A673 (cell line): ENCODE data around the gene EYA4.
"Not testable (repeated sequence)": the region's sequence is repeated elsewhere in the genome, so short reads cannot be mapped to it uniquely, and the experiment has no call there.

Experiments
- EZH2 ChIP-seq: fragments of 200-600 bp; sonication (generic); IDR thresholded peaks from 2 replicates; pipeline ENCODE4 v1.6.1; 2017; ENCODE audit warnings: borderline replicate concordance, low read depth, mild to moderate bottlenecking, mixed read lengths, antibody characterized with exemption, low read length; ENCODE audit not compliant: poor library complexity, severe bottlenecking
- TF ChIP-seq, protein P1 (sequence below): fragments of 300-800, 200-600 bp; sonication (generic); conservative IDR thresholded peaks from 2 replicates; pipeline ENCODE4 v1.5.1; 2017; ENCODE audit warnings: low read depth, mild to moderate bottlenecking, antibody characterized with exemption, low read length, moderate library complexity, mixed read lengths

GRCh38 chr6:133554121-133554520 lies 313.0 kb downstream of the EYA4 start:
- TF ChIP-seq, protein P1, sequence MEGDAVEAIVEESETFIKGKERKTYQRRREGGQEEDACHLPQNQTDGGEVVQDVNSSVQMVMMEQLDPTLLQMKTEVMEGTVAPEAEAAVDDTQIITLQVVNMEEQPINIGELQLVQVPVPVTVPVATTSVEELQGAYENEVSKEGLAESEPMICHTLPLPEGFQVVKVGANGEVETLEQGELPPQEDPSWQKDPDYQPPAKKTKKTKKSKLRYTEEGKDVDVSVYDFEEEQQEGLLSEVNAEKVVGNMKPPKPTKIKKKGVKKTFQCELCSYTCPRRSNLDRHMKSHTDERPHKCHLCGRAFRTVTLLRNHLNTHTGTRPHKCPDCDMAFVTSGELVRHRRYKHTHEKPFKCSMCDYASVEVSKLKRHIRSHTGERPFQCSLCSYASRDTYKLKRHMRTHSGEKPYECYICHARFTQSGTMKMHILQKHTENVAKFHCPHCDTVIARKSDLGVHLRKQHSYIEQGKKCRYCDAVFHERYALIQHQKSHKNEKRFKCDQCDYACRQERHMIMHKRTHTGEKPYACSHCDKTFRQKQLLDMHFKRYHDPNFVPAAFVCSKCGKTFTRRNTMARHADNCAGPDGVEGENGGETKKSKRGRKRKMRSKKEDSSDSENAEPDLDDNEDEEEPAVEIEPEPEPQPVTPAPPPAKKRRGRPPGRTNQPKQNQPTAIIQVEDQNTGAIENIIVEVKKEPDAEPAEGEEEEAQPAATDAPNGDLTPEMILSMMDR, result not testable (repeated sequence)
- TF ChIP-seq EZH2, result not testable (repeated sequence)
